K562 (cell line): Measurements from ENCODE around the gene KMT2C. TPM values are rescaled to one million over a fixed set of nuclear protein-coding genes. Genes with fewer than 3 reads are reported as not detected.

Experiments
- ARID1B ChIP-seq: fragments of 450-650 bp; IDR thresholded peaks from 2 replicates; pipeline ENCODE4 v1.6.1; 2016; ENCODE audit warnings: antibody characterized with exemption, mild to moderate bottlenecking, inconsistent platforms
- CTBP1 ChIP-seq: fragments of 450-650 bp; IDR thresholded peaks from 2 replicates; pipeline ENCODE4 v1.6.1; 2016; ENCODE audit warnings: borderline replicate concordance
- GTF2E2 ChIP-seq: fragments of 200-800 bp; sonication (Bioruptor generic); IDR thresholded peaks from 2 replicates; pipeline ENCODE4 v1.6.1; 2016; ENCODE audit warnings: missing genetic modification characterization, missing compliant biosample characterization
- HDAC6 ChIP-seq: IDR thresholded peaks from 2 replicates; pipeline ENCODE4 v1.6.1; 2012; ENCODE audit warnings: low read depth, mild to moderate bottlenecking, control low read depth, inconsistent platforms, low read length, moderate library complexity
- MCM2 ChIP-seq: fragments of 450-650 bp; IDR thresholded peaks from 2 replicates; pipeline ENCODE4 v1.6.1; 2017; ENCODE audit warnings: low read depth, mild to moderate bottlenecking
- MTA3 ChIP-seq: fragments of 450-650 bp; formaldehyde crosslinking; IDR thresholded peaks from 2 replicates; pipeline ENCODE4 v1.6.1; 2017; ENCODE audit warnings: mild to moderate bottlenecking, borderline replicate concordance
- MYBL2 ChIP-seq, 2 experiments: fragments of 450-650 bp in 1 of 2; sonication (generic) in 1 of 2; formaldehyde crosslinking in 1 of 2; IDR thresholded peaks; 2 replicates each; pipeline versions ENCODE4 v1.6.1 to v1.8.1; 2017 to 2022; ENCODE audit warnings: borderline replicate concordance in 1 of 2, inconsistent platforms in 1 of 2, low read depth in 1 of 2, mild to moderate bottlenecking in 1 of 2, missing genetic modification reagents in 1 of 2, moderate library complexity in 1 of 2
- NR2C1 ChIP-seq, 2 experiments: fragments of 450-650 bp; IDR thresholded peaks; 2 replicates each; pipeline ENCODE4 v1.6.1; 2017; ENCODE audit warnings: mild to moderate bottlenecking in 2 of 2, antibody characterized with exemption in 1 of 2, inconsistent platforms in 1 of 2, missing compliant biosample characterization in 1 of 2, missing genetic modification characterization in 1 of 2
- NR2C2 ChIP-seq, 2 experiments: fragments of 200-800 bp in 1 of 2; sonication (Bioruptor generic) in 1 of 2; sonication (generic) in 1 of 2; formaldehyde crosslinking in 1 of 2; IDR thresholded peaks; 2 replicates each; pipeline versions ENCODE4 v1.6.1 to v1.8.0; 2016 to 2022; ENCODE audit warnings: mild to moderate bottlenecking in 1 of 2, missing compliant biosample characterization in 1 of 2, missing genetic modification characterization in 1 of 2, missing genetic modification reagents in 1 of 2
- TAF7 ChIP-seq: fragments of 450-650 bp; IDR thresholded peaks from 2 replicates; pipeline ENCODE4 v1.6.1; 2016; ENCODE audit warnings: missing genetic modification characterization, missing compliant biosample characterization
- XRCC5 ChIP-seq: fragments of 200-400 bp; formaldehyde crosslinking; IDR thresholded peaks from 2 replicates; pipeline ENCODE4 v1.6.1; 2017; ENCODE audit warnings: low read depth, mild to moderate bottlenecking, low read length
- ZC3H4 ChIP-seq: sonication (generic); formaldehyde crosslinking; IDR thresholded peaks from 2 replicates; pipeline ENCODE4 v1.9.0; 2021; ENCODE audit warnings: missing genetic modification reagents, borderline replicate concordance
- ZFPM2 ChIP-seq: fragments of 250-450 bp; sonication (Bioruptor Pico); IDR thresholded peaks from 2 replicates; pipeline ENCODE4 v1.5.1; 2022; ENCODE audit warnings: mild to moderate bottlenecking
- ZNF263 ChIP-seq: sonication (generic); formaldehyde crosslinking; IDR thresholded peaks from 2 replicates; pipeline ENCODE4 v1.8.0; 2022; ENCODE audit warnings: mild to moderate bottlenecking, missing genetic modification reagents, borderline replicate concordance
- ZNF431 ChIP-seq: sonication (generic); formaldehyde crosslinking; IDR thresholded peaks from 2 replicates; pipeline ENCODE4 v1.8.0; 2022; ENCODE audit warnings: mild to moderate bottlenecking, missing genetic modification reagents
- ZNF511 ChIP-seq: sonication (generic); formaldehyde crosslinking; IDR thresholded peaks from 2 replicates; pipeline ENCODE4 v1.8.0; 2022; ENCODE audit warnings: mild to moderate bottlenecking, missing genetic modification reagents
- polyA plus RNA-seq, 8 experiments: library from polyadenylated mRNA; depleted of rRNA in 4 of 8; stranded (reverse) in 5 of 8; unstranded in 3 of 8; fragments of >200 nt; fragmentation: Nextera tagmentation in 2 of 8; fragmentation: Illumina TruSeq in 1 of 8; extraction: Ambion mirVana in 2 of 8; extraction: Trizol in 1 of 8; gene quantifications; 2 replicates each; pipeline versions ENCODE4 v1.2.1 to v1.2.3, GENCODE V29; 2011 to 2014; ENCODE audit warnings: inconsistent platforms in 1 of 8, missing spikeins in 1 of 8
- total RNA-seq, 7 experiments: library from RNA; depleted of rRNA in 6 of 7; stranded (reverse); fragments of >200 nt in 6 of 7; fragmentation: Illumina TruSeq in 2 of 7; extraction: Trizol in 2 of 7; gene quantifications; 2 replicates each; pipeline versions ENCODE4 v1.2.1 to v1.2.3, GENCODE V29; 2011 to 2021; ENCODE audit warnings: low replicate concordance in 1 of 7
- TF ChIP-seq, protein P1 (sequence below), 2 experiments: fragments of 450-650 bp; IDR thresholded peaks; 2 replicates each; pipeline ENCODE4 v1.6.1; 2018; ENCODE audit warnings: mild to moderate bottlenecking in 2 of 2, low read depth in 1 of 2; ENCODE audit not compliant: partially characterized antibody in 2 of 2
- TF ChIP-seq, protein P2 (sequence below): conservative IDR thresholded peaks from 2 replicates; pipeline ENCODE4 v1.6.1; 2011; ENCODE audit warnings: low read depth, mild to moderate bottlenecking, low read length; ENCODE audit not compliant: control insufficient read depth
- TF ChIP-seq, protein P3 (sequence below), 2 experiments: fragments of 250-450 bp in 1 of 2; fragments of 450-650 bp in 1 of 2; sonication (Bioruptor Pico) in 1 of 2; IDR thresholded peaks; 2 replicates each; pipeline versions ENCODE4 v1.6.1 to v1.8.0; 2016 to 2021; ENCODE audit warnings: mild to moderate bottlenecking in 2 of 2, moderate library complexity in 2 of 2, missing compliant biosample characterization in 1 of 2, missing genetic modification characterization in 1 of 2

Gene KMT2C
- total and polyA plus RNA-seq, 9 of the 15 experiments (the other 6 are each of a cell fraction or from before 2014, with no cell fraction given), result 4.9 to 67.8 (median 27.1) TPM

GRCh38 chr7:152462995-152463708, 27.3 kb upstream of the KMT2C start (continued):
- TF ChIP-seq ZNF511 (CRISPR knock-in tag) (peak; percentile 44; the same call in 1 of the 2 replicates), ARID1B (peak; percentile 60), CTBP1 (peak; percentile 2; the same call in 1 of the 2 replicates), MTA3 (peak; percentile 14; the same call in 1 of the 2 replicates), NR2C2 (CRISPR knock-in tag; IDR thresholded peaks at IDR 0.05) (0 out of 2 replicates have a peak, but pooled peaks have one; percentile 47), NR2C2 (tag; IDR thresholded peaks at IDR 0.05) (no peak), ZNF431 (CRISPR knock-in tag) (no peak), TAF7 (peak; percentile 91), MCM2 (no peak), ZNF263 (CRISPR knock-in tag) (no peak), XRCC5 (peak; percentile 38), MYBL2 (IDR thresholded peaks at IDR 0.05; ENCODE audit: low read depth) (no peak), MYBL2 (CRISPR knock-in tag; IDR thresholded peaks at IDR 0.05; ENCODE audit: borderline replicate concordance) (no peak), ZC3H4 (CRISPR knock-in tag) (no peak), NR2C1 (IDR thresholded peaks at IDR 0.05) (no peak), NR2C1 (tag; IDR thresholded peaks at IDR 0.05) (no peak), HDAC6 (no peak), ZFPM2 (no peak), GTF2E2 (tag) (peak; percentile 64; the same call in 1 of the 2 replicates)
- TF ChIP-seq, protein P1, sequence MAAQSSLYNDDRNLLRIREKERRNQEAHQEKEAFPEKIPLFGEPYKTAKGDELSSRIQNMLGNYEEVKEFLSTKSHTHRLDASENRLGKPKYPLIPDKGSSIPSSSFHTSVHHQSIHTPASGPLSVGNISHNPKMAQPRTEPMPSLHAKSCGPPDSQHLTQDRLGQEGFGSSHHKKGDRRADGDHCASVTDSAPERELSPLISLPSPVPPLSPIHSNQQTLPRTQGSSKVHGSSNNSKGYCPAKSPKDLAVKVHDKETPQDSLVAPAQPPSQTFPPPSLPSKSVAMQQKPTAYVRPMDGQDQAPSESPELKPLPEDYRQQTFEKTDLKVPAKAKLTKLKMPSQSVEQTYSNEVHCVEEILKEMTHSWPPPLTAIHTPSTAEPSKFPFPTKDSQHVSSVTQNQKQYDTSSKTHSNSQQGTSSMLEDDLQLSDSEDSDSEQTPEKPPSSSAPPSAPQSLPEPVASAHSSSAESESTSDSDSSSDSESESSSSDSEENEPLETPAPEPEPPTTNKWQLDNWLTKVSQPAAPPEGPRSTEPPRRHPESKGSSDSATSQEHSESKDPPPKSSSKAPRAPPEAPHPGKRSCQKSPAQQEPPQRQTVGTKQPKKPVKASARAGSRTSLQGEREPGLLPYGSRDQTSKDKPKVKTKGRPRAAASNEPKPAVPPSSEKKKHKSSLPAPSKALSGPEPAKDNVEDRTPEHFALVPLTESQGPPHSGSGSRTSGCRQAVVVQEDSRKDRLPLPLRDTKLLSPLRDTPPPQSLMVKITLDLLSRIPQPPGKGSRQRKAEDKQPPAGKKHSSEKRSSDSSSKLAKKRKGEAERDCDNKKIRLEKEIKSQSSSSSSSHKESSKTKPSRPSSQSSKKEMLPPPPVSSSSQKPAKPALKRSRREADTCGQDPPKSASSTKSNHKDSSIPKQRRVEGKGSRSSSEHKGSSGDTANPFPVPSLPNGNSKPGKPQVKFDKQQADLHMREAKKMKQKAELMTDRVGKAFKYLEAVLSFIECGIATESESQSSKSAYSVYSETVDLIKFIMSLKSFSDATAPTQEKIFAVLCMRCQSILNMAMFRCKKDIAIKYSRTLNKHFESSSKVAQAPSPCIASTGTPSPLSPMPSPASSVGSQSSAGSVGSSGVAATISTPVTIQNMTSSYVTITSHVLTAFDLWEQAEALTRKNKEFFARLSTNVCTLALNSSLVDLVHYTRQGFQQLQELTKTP (IDR thresholded peaks at IDR 0.05; ENCODE audit: low read depth in 1 of 2, partially characterized antibody in 2 of 2), result peak in 1 of 2 experiments; percentile 78
- TF ChIP-seq, protein P2, sequence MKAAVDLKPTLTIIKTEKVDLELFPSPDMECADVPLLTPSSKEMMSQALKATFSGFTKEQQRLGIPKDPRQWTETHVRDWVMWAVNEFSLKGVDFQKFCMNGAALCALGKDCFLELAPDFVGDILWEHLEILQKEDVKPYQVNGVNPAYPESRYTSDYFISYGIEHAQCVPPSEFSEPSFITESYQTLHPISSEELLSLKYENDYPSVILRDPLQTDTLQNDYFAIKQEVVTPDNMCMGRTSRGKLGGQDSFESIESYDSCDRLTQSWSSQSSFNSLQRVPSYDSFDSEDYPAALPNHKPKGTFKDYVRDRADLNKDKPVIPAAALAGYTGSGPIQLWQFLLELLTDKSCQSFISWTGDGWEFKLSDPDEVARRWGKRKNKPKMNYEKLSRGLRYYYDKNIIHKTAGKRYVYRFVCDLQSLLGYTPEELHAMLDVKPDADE, result no peak
- TF ChIP-seq, protein P3, sequence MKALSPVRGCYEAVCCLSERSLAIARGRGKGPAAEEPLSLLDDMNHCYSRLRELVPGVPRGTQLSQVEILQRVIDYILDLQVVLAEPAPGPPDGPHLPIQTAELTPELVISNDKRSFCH (CRISPR knock-in tag; IDR thresholded peaks at IDR 0.05), result no peak
- TF ChIP-seq, protein P3 (tag; IDR thresholded peaks at IDR 0.05), result 0 out of 2 replicates have a peak, but pooled peaks have one; percentile 55
- TF ChIP-seq, all 486 proteins: peak for 117
